Bronchial epithelial cell (primary cell): ENCODE data around the gene UPK1A. TPM values are rescaled to one million over a fixed set of nuclear protein-coding genes. Genes with fewer than 3 reads are reported as not detected.

Experiments used
- DNase-seq: peaks from one replicate; pipeline ENCODE4 v3.0.0-alpha.2; 2010; ENCODE audit warnings: low read depth
- FAIRE-seq: peaks from 2 replicates; lab custom pipeline; 2011; peaks lifted over from hg19 to GRCh38; lab: Jason Lieb, UNC
- H3K27me3 ChIP-seq: 2 replicates; pipeline ENCODE4 v1.5.1; 2011; ENCODE audit warnings: low read length; ENCODE audit not compliant: control insufficient read depth, insufficient read depth
- H3K36me3 ChIP-seq: 2 replicates; pipeline ENCODE4 v1.5.1; 2011; ENCODE audit warnings: low read length; ENCODE audit not compliant: control insufficient read depth, insufficient read depth
- H3K4me3 ChIP-seq: 2 replicates; pipeline ENCODE4 v1.5.1; 2011; ENCODE audit warnings: mild to moderate bottlenecking, low read depth, low read length, control low read depth
- total RNA-seq: library from RNA; depleted of rRNA; stranded (reverse); fragments of >200 nt; gene quantifications from 2 replicates; pipeline ENCODE4 v1.2.1, GENCODE V29; 2014
- TF ChIP-seq, protein P1 (sequence below): IDR thresholded peaks from 2 replicates; pipeline ENCODE4 v1.5.1; 2011; ENCODE audit warnings: mild to moderate bottlenecking, moderate library complexity, low read length, control low read depth, inconsistent platforms; ENCODE audit not compliant: insufficient read depth, severe bottlenecking

UPK1A gene
- 0.38 TPM in 1 of 2 replicates, not detected in the other for total RNA-seq

- Histone ChIP-seq H3K27me3 (no peaks in the 10 kb centered on the region), H3K4me3 (no peak within 1 kb of the TSS), H3K36me3 (no peaks in the 10 kb centered on the region)
- TF ChIP-seq, protein P1, sequence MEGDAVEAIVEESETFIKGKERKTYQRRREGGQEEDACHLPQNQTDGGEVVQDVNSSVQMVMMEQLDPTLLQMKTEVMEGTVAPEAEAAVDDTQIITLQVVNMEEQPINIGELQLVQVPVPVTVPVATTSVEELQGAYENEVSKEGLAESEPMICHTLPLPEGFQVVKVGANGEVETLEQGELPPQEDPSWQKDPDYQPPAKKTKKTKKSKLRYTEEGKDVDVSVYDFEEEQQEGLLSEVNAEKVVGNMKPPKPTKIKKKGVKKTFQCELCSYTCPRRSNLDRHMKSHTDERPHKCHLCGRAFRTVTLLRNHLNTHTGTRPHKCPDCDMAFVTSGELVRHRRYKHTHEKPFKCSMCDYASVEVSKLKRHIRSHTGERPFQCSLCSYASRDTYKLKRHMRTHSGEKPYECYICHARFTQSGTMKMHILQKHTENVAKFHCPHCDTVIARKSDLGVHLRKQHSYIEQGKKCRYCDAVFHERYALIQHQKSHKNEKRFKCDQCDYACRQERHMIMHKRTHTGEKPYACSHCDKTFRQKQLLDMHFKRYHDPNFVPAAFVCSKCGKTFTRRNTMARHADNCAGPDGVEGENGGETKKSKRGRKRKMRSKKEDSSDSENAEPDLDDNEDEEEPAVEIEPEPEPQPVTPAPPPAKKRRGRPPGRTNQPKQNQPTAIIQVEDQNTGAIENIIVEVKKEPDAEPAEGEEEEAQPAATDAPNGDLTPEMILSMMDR, result no peak
- DNase-seq, result no peak
- no peak for FAIRE-seq
These were observed at the start of gene UPK1A for GRCh38 chr19:35666251-35666913. UPK1A (plus strand) TSS chr19:35666517; CDS start chr19:35666813, 296 bp downstream.

DNA sequence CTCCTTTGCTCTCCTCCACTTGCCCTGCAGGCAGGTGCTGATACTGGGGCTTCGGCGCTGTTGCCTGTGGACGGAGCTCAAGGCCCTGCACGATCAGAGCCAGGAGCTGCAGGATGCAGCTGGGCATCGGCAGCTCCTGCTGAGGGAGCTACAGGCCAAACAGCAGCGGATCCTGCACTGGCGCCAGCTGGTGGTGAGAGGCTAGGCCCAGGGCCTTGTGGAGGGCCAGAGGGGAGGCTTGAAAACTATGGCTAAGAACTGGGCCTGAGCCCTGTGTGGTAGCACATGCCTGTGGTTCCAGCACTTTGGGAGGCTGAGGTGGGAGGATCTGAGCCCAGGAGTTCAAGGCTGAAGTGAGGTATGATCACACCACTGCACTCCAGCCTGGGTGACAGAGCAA is 47.5 kb upstream of the UPK1A start:
- Histone ChIP-seq H3K27me3 (no peaks in the 10 kb centered on the region), H3K36me3 (peaks cover 4% of the 10 kb centered on the region), H3K4me3 (no peak overlapping the region)
- TF ChIP-seq, protein P1, result no peak
- DNase-seq (no peak), FAIRE-seq (no peak)

DNA sequence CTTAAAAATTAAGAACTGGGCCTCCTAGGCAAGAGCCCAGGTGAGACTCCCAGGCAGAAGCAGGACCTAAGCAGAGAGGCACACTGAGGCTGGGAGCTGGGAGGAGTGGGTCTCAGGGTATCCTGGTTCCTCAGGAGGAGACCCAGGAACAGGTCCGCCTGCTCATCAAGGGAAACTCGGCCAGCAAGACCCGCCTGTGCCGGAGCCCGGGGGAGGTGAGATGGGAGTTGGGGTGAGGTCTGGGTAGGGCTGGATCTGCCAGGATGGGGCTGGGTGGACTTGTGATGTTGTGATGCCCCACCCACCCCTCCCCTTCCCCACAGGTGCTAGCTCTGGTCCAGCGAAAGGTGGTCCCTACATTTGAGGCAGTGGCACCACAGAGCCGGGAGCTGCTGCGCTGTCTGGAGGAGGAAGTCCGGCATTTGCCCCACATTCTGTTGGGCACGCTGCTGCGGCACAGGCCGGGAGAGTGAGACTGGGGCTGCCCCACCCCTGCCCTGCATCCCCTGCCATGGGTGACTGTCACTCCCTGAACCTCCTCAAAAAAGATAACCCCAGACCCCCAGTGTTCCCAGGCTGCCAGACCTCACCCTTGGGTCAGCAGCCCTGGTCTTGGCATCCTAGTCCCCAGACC is 46.9 kb upstream of the UPK1A start:
- H3K36me3 ChIP-seq, result peaks cover 4% of the 10 kb centered on the region

DNA sequence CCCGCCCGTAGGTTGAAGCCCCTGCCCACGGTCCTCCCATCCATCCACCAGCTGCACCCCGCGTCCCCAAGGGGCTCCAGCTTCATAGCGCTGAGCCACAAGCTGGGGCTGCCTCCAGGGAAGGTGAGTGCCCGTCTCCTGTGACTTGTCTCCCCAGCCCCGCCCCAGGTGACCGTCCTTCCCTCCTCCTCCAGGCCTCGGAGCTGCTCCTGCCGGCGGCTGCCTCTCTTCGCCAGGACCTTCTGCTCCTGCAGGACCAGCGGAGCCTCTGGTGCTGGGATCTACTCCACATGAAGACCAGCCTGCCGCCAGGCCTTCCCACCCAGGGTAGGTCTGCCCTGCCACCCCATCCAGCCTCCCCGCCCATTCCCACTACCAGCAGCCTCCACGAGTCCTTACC is 46.3 kb upstream of the UPK1A start:
- H3K27me3 ChIP-seq, result no peaks in the 10 kb centered on the region
- H3K36me3 ChIP-seq, result peaks cover 4% of the 10 kb centered on the region
- TF ChIP-seq, protein P1, result no peak
- H3K4me3 ChIP-seq, result no peak overlapping the region
- DNase-seq (no peak), FAIRE-seq (no peak)

More for the DNA sequence above, 46.9 kb upstream of the UPK1A start:
- FAIRE-seq (no peak), DNase-seq (no peak)
- H3K27me3 ChIP-seq, result no peaks in the 10 kb centered on the region
- TF ChIP-seq, protein P1, result no peak
- no peak overlapping the region for H3K4me3 ChIP-seq

DNA sequence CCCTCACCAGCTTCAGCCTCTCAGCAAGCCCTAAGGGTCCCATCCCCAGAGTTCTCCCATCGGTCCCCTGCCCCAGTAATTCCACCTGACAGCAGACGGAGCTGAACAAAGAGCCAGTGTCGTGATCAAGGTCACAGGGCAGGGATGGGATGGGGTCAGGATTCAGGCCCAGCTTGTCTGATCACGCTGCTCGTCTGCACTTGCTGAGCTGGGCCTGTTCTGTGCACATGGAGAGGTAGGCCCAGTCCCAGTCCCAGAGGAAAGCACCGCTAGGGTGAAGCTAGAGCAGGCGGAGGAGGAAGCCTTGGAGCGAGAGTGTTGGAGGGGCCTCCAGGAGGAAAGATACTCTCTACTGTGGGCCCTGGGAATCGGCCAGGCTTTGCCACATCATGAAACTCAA is 44.6 kb upstream of the UPK1A start:
- TF ChIP-seq, protein P1, result no peak
- H3K36me3 ChIP-seq, result peaks cover 2% of the 10 kb centered on the region
- H3K4me3 ChIP-seq, result no peak overlapping the region
- FAIRE-seq (no peak), DNase-seq (no peak)
- H3K27me3 ChIP-seq, result no peaks in the 10 kb centered on the region
